RWPE2 (cell line): ENCODE data around the gene NPAS1.
"Not testable (repeated sequence)": the region's sequence is repeated elsewhere in the genome, so short reads cannot be mapped to it uniquely, and the experiment has no call there.

Experiments used
- ATAC-seq: fragments of 200-7000 bp; cut with Tn5 transposase; 3 replicates; pipeline ENCODE4 v1.9.1; 2021; ENCODE audit warnings: low read depth
- DNase-seq: peaks from one replicate; pipeline ENCODE4 v3.0.0-alpha.2; 2020; ENCODE audit warnings: low spot score
- H3K27ac ChIP-seq: fragments of 450-650 bp; 2 replicates; pipeline ENCODE4 v1.5.1; 2017; ENCODE audit warnings: mild to moderate bottlenecking; ENCODE audit not compliant: poor library complexity, severe bottlenecking
- H3K27me3 ChIP-seq: fragments of 250-450 bp; sonication (Bioruptor Pico); 2 replicates; pipeline ENCODE4 v1.5.1; 2021; ENCODE audit warnings: mild to moderate bottlenecking, moderate library complexity; ENCODE audit not compliant: insufficient read depth, poor library complexity, severe bottlenecking
- H3K36me3 ChIP-seq: fragments of 250-450 bp; sonication (Bioruptor Pico); 2 replicates; pipeline ENCODE4 v1.5.1; 2020; ENCODE audit warnings: low read depth, mild to moderate bottlenecking, moderate library complexity
- H3K4me1 ChIP-seq: fragments of 250-450 bp; sonication (Bioruptor Pico); 2 replicates; pipeline ENCODE4 v1.5.1; 2021; ENCODE audit warnings: mild to moderate bottlenecking, moderate library complexity; ENCODE audit not compliant: insufficient read depth, poor library complexity, severe bottlenecking
- H3K4me3 ChIP-seq: fragments of 250-450 bp; sonication (Bioruptor Pico); 2 replicates; pipeline ENCODE4 v1.5.1; 2021; ENCODE audit warnings: mild to moderate bottlenecking, moderate library complexity; ENCODE audit not compliant: severe bottlenecking
- H3K9me3 ChIP-seq: fragments of 250-450 bp; sonication (Bioruptor Pico); 2 replicates; pipeline ENCODE4 v1.5.1; 2021; ENCODE audit warnings: mild to moderate bottlenecking, moderate library complexity; ENCODE audit not compliant: severe bottlenecking
- TF ChIP-seq, protein P1 (sequence below): fragments of 450-650 bp; IDR thresholded peaks from one replicate; pipeline ENCODE4 v1.5.1; 2017; ENCODE audit warnings: mild to moderate bottlenecking, moderate library complexity; ENCODE audit not compliant: poor library complexity, severe bottlenecking

Gene NPAS1

DNA sequence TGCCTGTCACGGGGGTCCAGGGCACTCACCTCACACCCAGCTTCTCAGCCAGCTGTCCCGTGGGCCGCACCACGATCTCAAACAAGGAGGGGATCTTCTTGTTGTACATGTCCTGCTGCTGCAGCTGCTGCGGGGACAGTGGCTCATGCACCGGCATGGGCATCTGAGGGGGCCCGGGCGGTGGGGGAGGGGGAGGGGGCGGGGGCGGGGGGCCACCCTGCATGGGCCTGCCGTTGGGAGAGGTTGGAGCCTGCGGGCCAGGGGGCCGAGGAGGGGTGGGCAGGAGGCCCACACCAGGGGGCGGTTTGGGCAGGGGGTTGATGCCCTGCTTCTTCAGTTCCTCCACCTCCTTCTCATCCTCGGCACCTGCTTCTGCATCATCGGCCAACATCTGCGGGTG lies 52.7 kb downstream of the NPAS1 start:
- Histone ChIP-seq H3K4me3 (no peak overlapping the region), H3K36me3 (peaks cover 68% of the 10 kb centered on the region), H3K27ac (no peak overlapping the region), H3K4me1 (no peaks in the 10 kb centered on the region), H3K9me3 (no peaks in the 10 kb centered on the region), H3K27me3 (no peaks in the 10 kb centered on the region)
- ATAC-seq (no peak), DNase-seq (no peak)
- TF ChIP-seq, protein P1, sequence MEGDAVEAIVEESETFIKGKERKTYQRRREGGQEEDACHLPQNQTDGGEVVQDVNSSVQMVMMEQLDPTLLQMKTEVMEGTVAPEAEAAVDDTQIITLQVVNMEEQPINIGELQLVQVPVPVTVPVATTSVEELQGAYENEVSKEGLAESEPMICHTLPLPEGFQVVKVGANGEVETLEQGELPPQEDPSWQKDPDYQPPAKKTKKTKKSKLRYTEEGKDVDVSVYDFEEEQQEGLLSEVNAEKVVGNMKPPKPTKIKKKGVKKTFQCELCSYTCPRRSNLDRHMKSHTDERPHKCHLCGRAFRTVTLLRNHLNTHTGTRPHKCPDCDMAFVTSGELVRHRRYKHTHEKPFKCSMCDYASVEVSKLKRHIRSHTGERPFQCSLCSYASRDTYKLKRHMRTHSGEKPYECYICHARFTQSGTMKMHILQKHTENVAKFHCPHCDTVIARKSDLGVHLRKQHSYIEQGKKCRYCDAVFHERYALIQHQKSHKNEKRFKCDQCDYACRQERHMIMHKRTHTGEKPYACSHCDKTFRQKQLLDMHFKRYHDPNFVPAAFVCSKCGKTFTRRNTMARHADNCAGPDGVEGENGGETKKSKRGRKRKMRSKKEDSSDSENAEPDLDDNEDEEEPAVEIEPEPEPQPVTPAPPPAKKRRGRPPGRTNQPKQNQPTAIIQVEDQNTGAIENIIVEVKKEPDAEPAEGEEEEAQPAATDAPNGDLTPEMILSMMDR, result no peak

DNA sequence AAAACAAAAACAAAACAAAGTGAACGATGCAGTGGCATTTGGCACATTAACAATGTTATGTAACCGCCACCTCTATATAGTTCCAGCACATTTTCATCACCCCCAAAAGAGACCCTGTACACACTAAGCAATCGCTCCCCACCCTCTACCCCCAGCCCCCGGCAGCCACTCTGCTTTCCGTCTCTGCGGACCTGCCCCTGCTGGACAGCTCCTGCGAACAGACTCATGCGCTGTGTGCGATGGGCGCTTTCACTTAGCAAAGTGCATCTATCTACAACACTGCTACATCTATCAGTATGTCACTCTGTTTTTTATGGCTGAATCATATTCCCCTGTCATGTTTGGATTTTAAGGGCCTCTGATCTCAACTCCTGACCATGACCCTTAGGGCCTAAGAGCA lies 53.9 kb downstream of the NPAS1 start:
- TF ChIP-seq, protein P1, result no peak
- Histone ChIP-seq H3K27me3 (no peaks in the 10 kb centered on the region), H3K4me1 (no peaks in the 10 kb centered on the region), H3K9me3 (no peaks in the 10 kb centered on the region), H3K36me3 (peaks cover 74% of the 10 kb centered on the region), H3K27ac (no peak overlapping the region), H3K4me3 (no peak overlapping the region)
- ATAC-seq, result no peak
- no peak for DNase-seq

DNA sequence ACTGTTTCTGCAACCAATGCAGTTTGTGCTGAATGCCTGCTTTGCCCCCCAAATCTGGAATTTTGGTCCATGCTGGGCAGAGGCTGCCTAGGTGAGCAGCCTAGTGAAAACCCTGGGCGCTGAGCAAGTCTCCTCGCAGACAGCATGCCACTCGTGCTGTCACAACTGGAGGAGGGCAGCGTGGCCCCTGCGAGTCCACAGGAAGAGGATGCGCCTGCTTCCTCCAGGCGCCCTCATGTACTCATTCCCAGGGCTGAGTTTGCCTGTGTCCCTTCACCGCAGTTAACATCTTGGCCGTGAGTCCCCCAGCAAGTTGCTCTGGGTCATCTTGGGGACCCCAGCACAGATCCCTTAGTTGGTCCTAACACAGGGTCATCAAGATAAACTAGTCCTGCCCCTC lies 55.0 kb downstream of the NPAS1 start:
- ATAC-seq (no peak), DNase-seq (no peak)
- H3K4me1 ChIP-seq, result peaks cover 2% of the 10 kb centered on the region
- TF ChIP-seq, protein P1, result no peak
- peaks cover 82% of the 10 kb centered on the region for H3K36me3 ChIP-seq
- no peak overlapping the region for H3K4me3 ChIP-seq
- no peaks in the 10 kb centered on the region for H3K27me3 ChIP-seq
- no peak overlapping the region for H3K27ac ChIP-seq
- H3K9me3 ChIP-seq, result no peaks in the 10 kb centered on the region

DNA sequence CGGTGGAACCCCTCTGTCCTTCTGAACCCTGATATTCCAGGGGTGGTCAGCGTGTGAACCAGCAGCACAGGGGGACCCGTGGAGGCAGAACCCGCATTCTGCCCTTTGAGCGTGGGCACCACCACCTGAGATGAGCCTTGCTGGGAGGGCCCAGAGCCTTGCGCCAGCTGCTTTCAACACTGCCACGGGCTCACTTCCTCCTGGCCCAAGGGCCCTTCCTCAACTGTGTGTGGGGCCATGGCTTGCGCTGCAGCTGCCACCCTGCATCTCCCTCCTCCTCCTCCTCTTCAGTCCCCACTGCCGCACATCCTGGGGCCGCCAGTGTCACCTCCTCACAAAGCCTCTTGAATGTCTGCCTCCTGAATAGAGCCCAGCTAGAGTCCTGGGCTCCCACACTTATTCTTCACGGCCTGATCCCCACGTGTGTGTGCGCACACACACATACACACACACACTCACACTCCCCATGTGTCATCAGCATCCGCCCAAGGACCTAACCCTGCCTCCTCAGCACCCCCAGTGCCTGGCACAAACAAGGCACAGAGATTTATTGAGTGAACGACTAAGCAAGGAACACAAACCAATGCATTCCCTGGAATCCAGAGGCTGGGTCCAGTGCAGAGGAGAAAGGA lies 55.7 kb downstream of the NPAS1 start:
- peaks cover 4% of the 10 kb centered on the region for H3K4me1 ChIP-seq
- no peak overlapping the region for H3K4me3 ChIP-seq
- H3K9me3 ChIP-seq, result no peaks in the 10 kb centered on the region
- no peaks in the 10 kb centered on the region for H3K27me3 ChIP-seq
- peaks cover 82% of the 10 kb centered on the region for H3K36me3 ChIP-seq
- H3K27ac ChIP-seq, result no peak overlapping the region
- no peak for DNase-seq
- ATAC-seq, result no peak
- TF ChIP-seq, protein P1, result no peak

DNA sequence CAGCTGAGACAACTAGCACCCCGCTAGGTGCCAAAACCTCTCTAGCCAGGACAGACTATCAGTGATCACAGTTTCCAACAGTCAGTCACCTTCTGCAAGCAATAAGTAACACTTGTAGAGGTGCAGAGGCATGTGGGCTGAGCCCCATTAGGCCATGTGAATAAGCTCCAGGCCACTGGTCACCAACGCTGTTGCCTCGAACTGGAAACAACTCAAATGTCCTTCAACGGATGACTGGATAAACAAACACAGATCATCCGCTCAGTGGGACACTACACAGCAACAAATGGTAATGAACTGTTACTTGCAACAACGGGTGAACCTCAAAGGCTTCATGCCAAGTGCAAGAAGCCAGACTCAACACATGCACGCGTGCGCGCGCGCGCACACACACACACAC lies 56.3 kb downstream of the NPAS1 start:
- ATAC-seq (no peak), DNase-seq (no peak)
- Histone ChIP-seq H3K36me3 (peaks cover 82% of the 10 kb centered on the region), H3K4me1 (peaks cover 4% of the 10 kb centered on the region), H3K4me3 (no peak overlapping the region), H3K9me3 (no peaks in the 10 kb centered on the region), H3K27me3 (no peaks in the 10 kb centered on the region), H3K27ac (no peak overlapping the region)
- TF ChIP-seq, protein P1, result no peak

DNA sequence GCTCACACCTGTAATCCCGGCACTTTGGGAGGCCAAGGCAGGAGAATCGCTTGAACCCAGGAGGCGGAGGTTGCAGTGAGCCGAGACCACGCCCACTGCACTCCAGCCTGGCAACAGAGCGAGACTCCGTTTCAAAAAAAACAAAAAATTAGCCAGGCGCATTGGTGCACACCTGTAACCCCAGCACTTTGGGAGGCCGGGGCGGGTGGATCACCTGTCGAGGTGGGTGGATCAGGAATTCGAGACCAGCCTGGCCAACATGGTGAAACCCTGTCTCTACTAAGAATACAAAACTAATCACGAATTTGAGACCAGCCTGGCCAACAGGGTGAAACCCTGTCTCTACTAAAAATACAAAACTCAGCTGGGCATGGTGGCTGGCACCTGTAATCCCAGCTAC lies 58.7 kb downstream of the NPAS1 start:
- H3K9me3 ChIP-seq, ATAC-seq, H3K27ac ChIP-seq, H3K4me3 ChIP-seq, H3K27me3 ChIP-seq, H3K4me1 ChIP-seq, DNase-seq: not testable (repeated sequence)
- H3K36me3 ChIP-seq, result peaks cover 84% of the 10 kb centered on the region
